SK-N-SH (cell line): ENCODE measurements around the gene TMEM212. TPM values are rescaled to one million over a fixed set of nuclear protein-coding genes. Genes with fewer than 3 reads are reported as not detected.

Source experiments
- polyA plus RNA-seq, 3 experiments: library from polyadenylated mRNA; depleted of rRNA; stranded (reverse); fragments of >200 nt; gene quantifications; 2 replicates each; pipeline ENCODE4 v1.2.3, GENCODE V29; 2012

TMEM212 gene
- polyA plus RNA-seq, 1 of the 3 experiments (the other 2 are of a cell fraction) = not detected

Other genes starting within 250 kb of the TMEM212 start
- 6.2 and 7.9 TPM in 2 replicates for gene PLD1, start 32.9 kb upstream of the TMEM212 start, polyA plus RNA-seq (2012; rRNA removed)
- gene FNDC3B, start 196.2 kb downstream of the TMEM212 start, polyA plus RNA-seq (2012; rRNA removed) = 10.4 TPM in 2 replicates